Thyroid gland (tissue), 4 donors: ENCODE data around the gene DEPDC7.

Experiments
- CTCF ChIP-seq, 6 experiments: fragments of 200-600 bp in 3 of 6; fragments of 450-650 bp in 3 of 6; sonication (generic) in 3 of 6; IDR thresholded peaks; one replicate each; pipeline ENCODE4 v1.5.1; 2016 to 2019; ENCODE audit warnings: antibody characterized with exemption in 6 of 6, mild to moderate bottlenecking in 2 of 6, inconsistent platforms in 1 of 6, moderate library complexity in 1 of 6
- POLR2A ChIP-seq, 2 donors: fragments of 450-650 bp; IDR thresholded peaks; one replicate each; pipeline ENCODE4 v1.6.1; 2017; ENCODE audit warnings: antibody characterized with exemption in 2 of 2, mild to moderate bottlenecking in 2 of 2, moderate library complexity in 1 of 2

GRCh38 chr11:33064033-33064825 is 48.6 kb downstream of the DEPDC7 start:
- no peak for TF ChIP-seq CTCF (IDR thresholded peaks at IDR 0.05)
- no peak for TF ChIP-seq POLR2A (IDR thresholded peaks at IDR 0.05)
